Measurements from ENCODE around the gene RNASEH1.

The RNASEH1 gene

DNA sequence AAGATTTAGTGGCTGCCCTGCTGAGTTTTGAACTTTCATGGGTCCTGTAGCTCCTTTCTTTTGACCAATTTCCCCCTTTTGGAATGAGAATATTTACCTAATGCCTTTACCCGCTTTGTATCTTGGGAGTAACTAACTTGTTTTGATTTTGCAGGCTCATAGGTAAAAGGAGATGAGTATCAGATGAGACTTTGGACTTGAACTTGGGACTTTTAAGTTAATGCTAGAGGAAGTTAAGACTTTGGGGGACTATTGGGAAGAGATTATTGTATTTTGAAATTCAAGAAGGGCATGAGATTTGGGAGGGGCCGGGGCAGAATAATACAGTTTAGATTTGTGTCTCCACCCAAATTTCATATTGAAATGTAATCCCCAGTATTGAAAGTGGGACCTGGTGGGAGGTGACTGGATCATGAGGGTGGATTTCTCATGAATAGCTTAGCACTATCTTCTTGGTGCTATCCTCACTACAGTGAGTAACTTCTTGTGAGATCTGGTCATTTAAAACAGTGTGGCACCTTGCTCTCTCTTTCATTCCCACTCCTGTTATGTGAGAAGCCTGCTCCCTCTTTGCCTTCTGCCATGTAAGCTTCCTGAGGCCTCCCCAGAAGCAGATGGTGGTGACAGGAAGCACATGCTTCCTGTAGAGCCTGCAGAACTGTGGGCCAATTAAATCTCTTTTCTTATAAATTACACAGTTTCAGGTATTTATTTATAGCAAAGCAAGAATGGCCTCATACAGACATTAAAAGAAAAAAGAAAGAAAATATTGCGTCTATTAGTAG is 44.9 kb downstream of the RNASEH1 start:
- TF ChIP-seq, protein P1, sequence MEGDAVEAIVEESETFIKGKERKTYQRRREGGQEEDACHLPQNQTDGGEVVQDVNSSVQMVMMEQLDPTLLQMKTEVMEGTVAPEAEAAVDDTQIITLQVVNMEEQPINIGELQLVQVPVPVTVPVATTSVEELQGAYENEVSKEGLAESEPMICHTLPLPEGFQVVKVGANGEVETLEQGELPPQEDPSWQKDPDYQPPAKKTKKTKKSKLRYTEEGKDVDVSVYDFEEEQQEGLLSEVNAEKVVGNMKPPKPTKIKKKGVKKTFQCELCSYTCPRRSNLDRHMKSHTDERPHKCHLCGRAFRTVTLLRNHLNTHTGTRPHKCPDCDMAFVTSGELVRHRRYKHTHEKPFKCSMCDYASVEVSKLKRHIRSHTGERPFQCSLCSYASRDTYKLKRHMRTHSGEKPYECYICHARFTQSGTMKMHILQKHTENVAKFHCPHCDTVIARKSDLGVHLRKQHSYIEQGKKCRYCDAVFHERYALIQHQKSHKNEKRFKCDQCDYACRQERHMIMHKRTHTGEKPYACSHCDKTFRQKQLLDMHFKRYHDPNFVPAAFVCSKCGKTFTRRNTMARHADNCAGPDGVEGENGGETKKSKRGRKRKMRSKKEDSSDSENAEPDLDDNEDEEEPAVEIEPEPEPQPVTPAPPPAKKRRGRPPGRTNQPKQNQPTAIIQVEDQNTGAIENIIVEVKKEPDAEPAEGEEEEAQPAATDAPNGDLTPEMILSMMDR (IDR thresholded peaks at IDR 0.05; ENCODE audit: low read depth, low read length, poor library complexity, severe bottlenecking), result no peak
- no peak for TF ChIP-seq EZH2phosphoT487 (IDR thresholded peaks at IDR 0.05; ENCODE audit: borderline replicate concordance, low read length)
- H3K9me3 ChIP-seq (ENCODE audit: control insufficient read depth, insufficient read depth, low read length), result peaks cover 4% of the 10 kb centered on the region; the same call in 1 of the 2 replicates
- peak overlapping the region; percentile 6 for H3K4me2 ChIP-seq (ENCODE audit: low read length)
- H3K36me3 ChIP-seq (ENCODE audit: control insufficient read depth, low read length), result peaks cover 57% of the 10 kb centered on the region
- H3K4me1 ChIP-seq (ENCODE audit: control insufficient read depth, low read length), result peaks cover 26% of the 10 kb centered on the region
- no peaks in the 10 kb centered on the region for H4K20me1 ChIP-seq (ENCODE audit: control insufficient read depth, insufficient read depth, low read depth, low read length)
- H3F3A ChIP-seq (ENCODE audit: control insufficient read depth, insufficient read depth), result 0 out of 2 replicates have a peak, but pooled peaks cover 3% of the 10 kb centered on the region
- H3K79me2 ChIP-seq (ENCODE audit: control insufficient read depth, low read length), result peaks cover 18% of the 10 kb centered on the region
- no peaks in the 10 kb centered on the region for H3K9me2 ChIP-seq (replicated peaks; ENCODE audit: control insufficient read depth, low read length)
- no peak overlapping the region for H3K27ac ChIP-seq (ENCODE audit: low read depth, low read length)
- no peaks in the 10 kb centered on the region for H3K27me3 ChIP-seq (ENCODE audit: control insufficient read depth, low read length)
- H3K4me3 ChIP-seq (ENCODE audit: low read length), result no peak overlapping the region

GRCh38 chr2:3512086-3512485 is 46.0 kb downstream of the RNASEH1 start:
- TF ChIP-seq, protein P1 (IDR thresholded peaks at IDR 0.05; ENCODE audit: low read depth, low read length, poor library complexity, severe bottlenecking), result no peak
- TF ChIP-seq EZH2phosphoT487 (IDR thresholded peaks at IDR 0.05; ENCODE audit: borderline replicate concordance, low read length), result no peak
- Histone ChIP-seq H3K9me3 (ENCODE audit: control insufficient read depth, insufficient read depth, low read length) (peaks cover 4% of the 10 kb centered on the region; the same call in 1 of the 2 replicates), H3F3A (ENCODE audit: control insufficient read depth, insufficient read depth) (0 out of 2 replicates have a peak, but pooled peaks cover 3% of the 10 kb centered on the region), H4K20me1 (ENCODE audit: control insufficient read depth, insufficient read depth, low read depth, low read length) (no peaks in the 10 kb centered on the region), H3K27me3 (ENCODE audit: control insufficient read depth, low read length) (no peaks in the 10 kb centered on the region), H3K36me3 (ENCODE audit: control insufficient read depth, low read length) (peaks cover 50% of the 10 kb centered on the region), H3K9me2 (replicated peaks; ENCODE audit: control insufficient read depth, low read length) (no peaks in the 10 kb centered on the region), H3K27ac (ENCODE audit: low read depth, low read length) (no peak overlapping the region), H3K4me3 (ENCODE audit: low read length) (no peak overlapping the region), H3K79me2 (ENCODE audit: control insufficient read depth, low read length) (peaks cover 6% of the 10 kb centered on the region), H3K4me2 (ENCODE audit: low read length) (no peak overlapping the region), H3K4me1 (ENCODE audit: control insufficient read depth, low read length) (peaks cover 21% of the 10 kb centered on the region)

DNA sequence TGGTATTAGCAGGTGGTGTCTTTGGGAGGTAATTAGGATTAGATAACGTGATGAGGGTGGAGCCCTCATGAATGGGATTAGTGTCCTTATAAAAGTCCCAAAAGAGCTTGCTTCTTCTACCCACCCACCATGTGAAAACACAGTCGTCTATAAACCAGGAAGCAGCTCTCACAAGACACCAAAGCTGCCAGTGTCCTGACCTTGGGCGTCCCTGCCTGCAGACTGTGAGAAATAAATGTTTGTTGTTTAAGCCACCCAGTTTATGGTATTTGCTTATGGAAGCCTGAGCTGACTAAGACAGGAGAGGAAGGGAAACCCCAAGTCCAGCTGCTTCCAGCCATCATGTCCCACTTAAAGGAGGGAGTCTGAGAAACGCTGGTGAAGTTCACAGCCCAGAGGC is 52.4 kb downstream of the RNASEH1 start:
- H4K20me1 ChIP-seq (ENCODE audit: control insufficient read depth, insufficient read depth, low read depth, low read length), result no peaks in the 10 kb centered on the region
- 0 out of 2 replicates have a peak, but pooled peaks cover 3% of the 10 kb centered on the region for H3F3A ChIP-seq (ENCODE audit: control insufficient read depth, insufficient read depth)
- H3K9me3 ChIP-seq (ENCODE audit: control insufficient read depth, insufficient read depth, low read length), result no peaks in the 10 kb centered on the region
- no peaks in the 10 kb centered on the region for H3K79me2 ChIP-seq (ENCODE audit: control insufficient read depth, low read length)
- no peak overlapping the region for H3K27ac ChIP-seq (ENCODE audit: low read depth, low read length)
- no peaks in the 10 kb centered on the region for H3K27me3 ChIP-seq (ENCODE audit: control insufficient read depth, low read length)
- H3K4me1 ChIP-seq (ENCODE audit: control insufficient read depth, low read length), result no peaks in the 10 kb centered on the region
- no peaks in the 10 kb centered on the region for H3K9me2 ChIP-seq (replicated peaks; ENCODE audit: control insufficient read depth, low read length)
- TF ChIP-seq, protein P1 (IDR thresholded peaks at IDR 0.05; ENCODE audit: low read depth, low read length, poor library complexity, severe bottlenecking), result no peak
- no peak for TF ChIP-seq EZH2phosphoT487 (IDR thresholded peaks at IDR 0.05; ENCODE audit: borderline replicate concordance, low read length)
- no peak overlapping the region for H3K4me2 ChIP-seq (ENCODE audit: low read length)
- H3K4me3 ChIP-seq (ENCODE audit: low read length), result no peak overlapping the region
- peaks cover 20% of the 10 kb centered on the region for H3K36me3 ChIP-seq (ENCODE audit: control insufficient read depth, low read length)

Data from DOHH2 (cell line).